Neuronal stem cell (in vitro differentiated cells): ENCODE results near the gene DGKD.

ENCODE experiments used
- DNase-seq: peaks from one replicate; pipeline ENCODE4 v3.0.0-alpha.2; 2013; ENCODE audit warnings: low spot score
- H2AFZ ChIP-seq: one replicate; pipeline ENCODE4 v1.6.1; 2013; ENCODE audit warnings: mild to moderate bottlenecking, low read length, inconsistent platforms
- H2AK5ac ChIP-seq: 2 replicates; pipeline ENCODE4 v1.6.1; 2013; ENCODE audit warnings: low read depth, mild to moderate bottlenecking, inconsistent platforms, low read length, moderate library complexity, mixed read lengths
- H2BK120ac ChIP-seq: 2 replicates; pipeline ENCODE4 v1.6.1; 2013; ENCODE audit warnings: low read depth, mild to moderate bottlenecking, inconsistent platforms, low read length, moderate library complexity, mixed read lengths
- H2BK12ac ChIP-seq: one replicate; pipeline ENCODE4 v1.6.1; 2013; ENCODE audit warnings: low read length, inconsistent platforms
- H2BK15ac ChIP-seq: 2 replicates; pipeline ENCODE4 v1.6.1; 2013; ENCODE audit warnings: mild to moderate bottlenecking, low read length, inconsistent platforms, mixed read lengths
- H2BK5ac ChIP-seq: one replicate; pipeline ENCODE4 v1.6.1; 2013; ENCODE audit warnings: inconsistent platforms, mild to moderate bottlenecking, low read length, moderate library complexity
- H3K14ac ChIP-seq: one replicate; pipeline ENCODE4 v1.6.1; 2013; ENCODE audit warnings: low read length, inconsistent platforms
- H3K18ac ChIP-seq: 2 replicates; pipeline ENCODE4 v1.6.1; 2013; ENCODE audit warnings: low read length, inconsistent platforms
- H3K23ac ChIP-seq: 2 replicates; pipeline ENCODE4 v1.6.1; 2013; ENCODE audit warnings: low read depth, mild to moderate bottlenecking, mixed read lengths, low read length, inconsistent platforms; ENCODE audit not compliant: poor library complexity
- H3K27ac ChIP-seq: replicated peaks from 3 replicates; pipeline ENCODE4 v1.5.1; 2013; ENCODE audit warnings: low read length, inconsistent platforms
- H3K27me3 ChIP-seq, 3 experiments: 2 replicates each; pipeline ENCODE4 v1.6.1; 2013; ENCODE audit warnings: low read length in 3 of 3, mild to moderate bottlenecking in 2 of 3, inconsistent platforms in 1 of 3, low read depth in 1 of 3, mixed read lengths in 1 of 3, moderate library complexity in 1 of 3; ENCODE audit not compliant: control insufficient read depth in 3 of 3, insufficient read depth in 3 of 3
- H3K36me3 ChIP-seq, 2 donors: replicated peaks in 1 of 2; 2 replicates each; pipeline ENCODE4 v1.6.1; 2013; ENCODE audit warnings: low read length in 2 of 2; ENCODE audit not compliant: control insufficient read depth in 2 of 2, insufficient read depth in 2 of 2
- H3K4ac ChIP-seq: 2 replicates; pipeline ENCODE4 v1.6.1; 2013; ENCODE audit warnings: inconsistent platforms, mild to moderate bottlenecking, low read length, moderate library complexity
- H3K4me1 ChIP-seq, 2 donors: 1 replicate in 1 of 2; 2 replicates in 1 of 2; pipeline ENCODE4 v1.6.1; 2013; ENCODE audit warnings: low read length in 2 of 2, low read depth in 1 of 2; ENCODE audit not compliant: control insufficient read depth in 2 of 2, insufficient read depth in 1 of 2
- H3K4me2 ChIP-seq: one replicate; pipeline ENCODE4 v1.6.1; 2013; ENCODE audit warnings: mild to moderate bottlenecking, low read length, inconsistent platforms; ENCODE audit not compliant: insufficient read depth, poor library complexity, severe bottlenecking
- H3K4me3 ChIP-seq, 2 donors: 2 replicates each; pipeline ENCODE4 v1.5.1; 2013; ENCODE audit warnings: low read length in 2 of 2, mild to moderate bottlenecking in 2 of 2, inconsistent platforms in 1 of 2, moderate library complexity in 1 of 2
- H3K79me1 ChIP-seq: one replicate; pipeline ENCODE4 v1.6.1; 2013; ENCODE audit warnings: low read depth, mild to moderate bottlenecking, inconsistent platforms, low read length, moderate library complexity
- H3K9ac ChIP-seq: one replicate; pipeline ENCODE4 v1.6.1; 2013; ENCODE audit warnings: mild to moderate bottlenecking, low read depth, low read length, inconsistent platforms; ENCODE audit not compliant: poor library complexity
- H3K9me3 ChIP-seq, 2 donors: replicated peaks in 1 of 2; 2 replicates each; pipeline versions ENCODE3 to v1.6.1; 2013; ENCODE audit warnings: low read length in 2 of 2, mild to moderate bottlenecking in 2 of 2, inconsistent platforms in 1 of 2, low read depth in 1 of 2, mixed read lengths in 1 of 2, moderate library complexity in 1 of 2; ENCODE audit not compliant: control insufficient read depth in 2 of 2, insufficient read depth in 1 of 2
- H4K8ac ChIP-seq: one replicate; pipeline ENCODE4 v1.6.1; 2013; ENCODE audit warnings: low read depth, mild to moderate bottlenecking, inconsistent platforms, low read length, moderate library complexity
- H4K91ac ChIP-seq: one replicate; pipeline ENCODE4 v1.6.1; 2013; ENCODE audit warnings: low read length, low read depth, mild to moderate bottlenecking, inconsistent platforms; ENCODE audit not compliant: poor library complexity
- WGBS, 2 donors: extraction: QIAGEN DNeasy Blood & Tissue Kit; methylation state at CpG; one replicate each; pipeline ENCODE4 v1.1.7; 2013; ENCODE audit warnings: missing lambda C conversion rate in 2 of 2, mixed read lengths in 1 of 2; ENCODE audit not compliant: insufficient read length in 2 of 2, insufficient replicate concordance in 1 of 2; ENCODE audit errors: extremely low coverage in 2 of 2; 5-methylcytosine and 5-hydroxymethylcytosine counted together

The DGKD gene

GRCh38 chr2:233422050-233422639 lies 67.9 kb downstream of the DGKD start:
- Histone ChIP-seq H3K4me2 (no peak overlapping the region), H3K4ac (no peak overlapping the region), H3K23ac (no peak overlapping the region), H4K8ac (no peak overlapping the region), H3K18ac (no peak overlapping the region), H2BK5ac (no peak overlapping the region), H2BK12ac (no peak overlapping the region), H3K14ac (no peak overlapping the region), H2BK15ac (no peak overlapping the region), H3K9ac (peak overlapping the region; percentile 44), H2AFZ (no peak overlapping the region), H3K27me3 (no peaks in the 10 kb centered on the region), H2BK120ac (no peak overlapping the region), H3K79me1 (peaks cover 3% of the 10 kb centered on the region), H3K4me1 (peaks cover 6 to 12% of the 10 kb centered on the region in 2 donors), H3K4me3 (no peak overlapping the region), H3K27ac (no peak overlapping the region), H3K36me3 (no peaks in the 10 kb centered on the region), H2AK5ac (peak overlapping the region; percentile 40), H4K91ac (no peak overlapping the region), H3K9me3 (peaks cover 0 to 3% of the 10 kb centered on the region in 2 donors)
- DNase-seq = no peak
- WGBS, 2 donors = no CpG with 5 or more reads among the region's 13 CpGs

- H3K27ac ChIP-seq = no peak overlapping the region
- DNase-seq = no peak
Measured at GRCh38 chr2:233422649-233423551, 68.6 kb downstream of the DGKD start.

DNA sequence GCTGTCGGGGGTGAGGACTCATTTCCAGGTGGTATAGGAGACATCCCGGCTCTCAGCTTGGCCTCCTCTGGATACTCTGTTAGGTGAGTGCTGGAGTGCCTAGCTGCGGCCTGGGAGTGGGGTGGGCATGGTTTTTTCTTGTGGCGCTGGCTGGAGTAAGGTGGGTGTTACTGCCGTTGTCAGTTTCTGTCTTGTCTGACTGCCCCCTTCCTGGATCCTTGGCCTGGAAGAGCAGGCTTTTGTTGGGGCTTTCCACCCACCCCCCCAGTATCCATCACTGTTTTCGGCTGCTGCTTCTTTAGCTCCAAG lies 69.2 kb downstream of the DGKD start:
- Histone ChIP-seq H2BK5ac (no peak overlapping the region), H4K91ac (no peak overlapping the region), H3K27me3 (no peaks in the 10 kb centered on the region), H3K9ac (no peak overlapping the region), H4K8ac (no peak overlapping the region), H3K27ac (no peak overlapping the region), H3K4me1 (peaks cover 6 to 12% of the 10 kb centered on the region in 2 donors), H2BK12ac (no peak overlapping the region), H3K9me3 (peaks cover 0 to 3% of the 10 kb centered on the region in 2 donors), H3K18ac (no peak overlapping the region), H3K36me3 (no peaks in the 10 kb centered on the region), H3K4ac (no peak overlapping the region), H3K4me2 (no peak overlapping the region), H2AK5ac (no peak overlapping the region), H2AFZ (no peak overlapping the region), H3K14ac (no peak overlapping the region), H3K79me1 (peaks cover 3% of the 10 kb centered on the region), H2BK120ac (no peak overlapping the region), H3K23ac (no peak overlapping the region), H3K4me3 (no peak overlapping the region), H2BK15ac (no peak overlapping the region)
- no peak for DNase-seq
- no CpG with 5 or more reads among the region's 6 CpGs for WGBS, 2 donors

More at GRCh38 chr2:233422649-233423551, 68.6 kb downstream of the DGKD start:
- Histone ChIP-seq H2BK5ac (no peak overlapping the region), H3K36me3 (no peaks in the 10 kb centered on the region), H3K14ac (no peak overlapping the region), H2BK12ac (no peak overlapping the region), H2BK15ac (no peak overlapping the region), H2BK120ac (no peak overlapping the region), H3K4me2 (no peak overlapping the region), H3K18ac (no peak overlapping the region), H3K9ac (no peak overlapping the region), H2AK5ac (no peak overlapping the region), H3K4ac (no peak overlapping the region), H3K27me3 (no peaks in the 10 kb centered on the region), H3K23ac (no peak overlapping the region), H3K79me1 (peaks cover 3% of the 10 kb centered on the region), H4K91ac (no peak overlapping the region), H3K4me3 (no peak overlapping the region), H3K9me3 (peaks cover 0 to 3% of the 10 kb centered on the region in 2 donors), H4K8ac (no peak overlapping the region), H3K4me1 (peaks cover 6 to 12% of the 10 kb centered on the region in 2 donors), H2AFZ (no peak overlapping the region)
- no CpG with 5 or more reads among the region's 12 CpGs for WGBS, 2 donors

DNA sequence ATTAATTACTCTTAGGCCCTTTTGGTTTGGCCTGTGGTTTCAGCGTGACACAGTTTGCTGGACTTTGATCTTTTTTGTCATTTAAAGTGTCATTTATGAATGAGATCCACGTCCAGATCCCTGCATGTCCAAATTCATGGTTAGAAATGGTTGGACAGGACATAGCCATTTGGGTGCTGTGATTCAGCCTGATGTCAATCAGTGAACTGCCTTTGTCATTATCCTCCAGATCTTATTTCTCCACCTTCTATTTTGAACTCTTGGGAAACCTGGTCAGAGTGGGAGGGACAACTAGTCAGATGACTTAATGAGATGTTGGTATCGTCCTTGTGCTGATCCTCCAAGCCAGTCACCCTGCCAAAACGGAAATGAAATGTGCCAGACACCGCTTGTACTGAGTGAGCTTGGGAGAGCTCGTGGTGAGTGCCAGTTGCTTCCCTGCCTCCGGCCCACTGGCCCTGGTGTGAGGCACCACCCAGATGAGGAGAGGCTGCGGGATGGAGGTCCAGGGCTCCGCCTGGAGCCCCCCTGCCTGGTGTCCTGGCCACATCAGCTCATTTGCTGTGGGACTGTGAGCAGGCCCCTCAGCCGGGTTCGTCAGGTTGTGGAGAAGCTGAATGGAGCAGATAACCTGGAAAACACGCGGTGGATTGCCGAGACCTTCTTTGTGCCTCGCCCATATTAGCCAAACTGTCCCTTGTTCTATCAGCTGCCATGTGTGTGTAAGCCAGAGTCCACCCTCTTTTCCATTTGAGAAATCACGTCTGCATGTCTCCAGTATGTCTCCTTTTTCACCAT lies 70.1 kb downstream of the DGKD start:
- DNase-seq = no peak
- no peak overlapping the region for H2BK15ac ChIP-seq

More for the DNA sequence above, 70.1 kb downstream of the DGKD start:
- Histone ChIP-seq H3K27me3 (no peaks in the 10 kb centered on the region), H2AFZ (no peak overlapping the region), H2AK5ac (no peak overlapping the region), H3K23ac (no peak overlapping the region), H4K91ac (no peak overlapping the region), H3K27ac (no peak overlapping the region), H3K14ac (no peak overlapping the region), H2BK5ac (no peak overlapping the region), H2BK120ac (no peak overlapping the region), H3K4me3 (no peak overlapping the region), H3K9ac (no peak overlapping the region), H2BK12ac (no peak overlapping the region), H3K4ac (no peak overlapping the region), H3K36me3 (no peaks in the 10 kb centered on the region), H3K4me2 (no peak overlapping the region), H3K79me1 (peaks cover 3% of the 10 kb centered on the region), H4K8ac (no peak overlapping the region), H3K4me1 (peaks cover 6 to 12% of the 10 kb centered on the region in 2 donors), H3K9me3 (peaks cover 0 to 3% of the 10 kb centered on the region in 2 donors), H3K18ac (no peak overlapping the region)
- no CpG with 5 or more reads among the region's 16 CpGs for WGBS, 2 donors
